K562 (cell line): ENCODE measurements around the gene HINT2. TPM values are rescaled to one million over a fixed set of nuclear protein-coding genes. Genes with fewer than 3 reads are reported as not detected.

Experiments used
- ARID2 ChIP-seq: fragments of 450-650 bp; IDR thresholded peaks from 2 replicates; pipeline ENCODE4 v1.6.1; 2017; ENCODE audit warnings: antibody characterized with exemption, mild to moderate bottlenecking
- CBX2 ChIP-seq: fragments of 200-600 bp; sonication (generic); IDR thresholded peaks from one replicate; pipeline ENCODE4 v1.6.1; 2012; ENCODE audit warnings: mild to moderate bottlenecking, low read length, inconsistent platforms; ENCODE audit not compliant: insufficient read depth, poor library complexity, severe bottlenecking
- DEAF1 ChIP-seq: fragments of 450-650 bp; formaldehyde crosslinking; IDR thresholded peaks from 2 replicates; pipeline ENCODE4 v1.4.0; 2020; ENCODE audit warnings: mild to moderate bottlenecking, moderate library complexity
- JUND ChIP-seq, 2 experiments: IDR thresholded peaks; 2 replicates in 1 of 2; 3 replicates in 1 of 2; pipeline ENCODE4 v1.6.1; 2011; ENCODE audit warnings: borderline replicate concordance in 2 of 2, low read depth in 2 of 2, low read length in 2 of 2, improper control_type of control experiment in 1 of 2, missing biosample characterization in 1 of 2, missing genetic modification characterization in 1 of 2, missing genetic modification reagents in 1 of 2
- POLR2A ChIP-seq: fragments of 450-650 bp; conservative IDR thresholded peaks from 2 replicates; pipeline ENCODE4 v1.6.1; 2016
- PTRF ChIP-seq: fragments of 450-650 bp; IDR thresholded peaks from 2 replicates; pipeline ENCODE4 v1.6.1; 2016; ENCODE audit warnings: mild to moderate bottlenecking, missing genetic modification characterization, missing compliant biosample characterization
- RB1 ChIP-seq: fragments of 450-650 bp; IDR thresholded peaks from 2 replicates; pipeline ENCODE4 v1.6.1; 2017; ENCODE audit warnings: low read depth, mild to moderate bottlenecking
- REST ChIP-seq, 2 experiments: fragments of 450-650 bp; formaldehyde crosslinking in 1 of 2; IDR thresholded peaks; 2 replicates each; pipeline versions ENCODE4 v1.4.0 to v1.6.1; 2014 to 2020; ENCODE audit warnings: mild to moderate bottlenecking in 2 of 2, borderline replicate concordance in 1 of 2, low read depth in 1 of 2
- SRSF1 ChIP-seq: fragments of 200-400 bp; formaldehyde crosslinking; IDR thresholded peaks from 2 replicates; pipeline ENCODE4 v1.6.1; 2017; ENCODE audit warnings: mild to moderate bottlenecking, low read depth, low read length, moderate library complexity
- ZFP1 ChIP-seq: fragments of 450-650 bp; formaldehyde crosslinking; IDR thresholded peaks from 2 replicates; pipeline ENCODE4 v1.4.0; 2020; ENCODE audit warnings: mild to moderate bottlenecking, mixed read lengths
- ZNF280B ChIP-seq: fragments of 250-450 bp; sonication (Bioruptor Pico); IDR thresholded peaks from 2 replicates; pipeline ENCODE4 v1.5.1; 2021; ENCODE audit warnings: mild to moderate bottlenecking
- polyA plus RNA-seq, 8 experiments: library from polyadenylated mRNA; depleted of rRNA in 4 of 8; stranded (reverse) in 5 of 8; unstranded in 3 of 8; fragments of >200 nt; fragmentation: Nextera tagmentation in 2 of 8; fragmentation: Illumina TruSeq in 1 of 8; extraction: Ambion mirVana in 2 of 8; extraction: Trizol in 1 of 8; gene quantifications; 2 replicates each; pipeline versions ENCODE4 v1.2.1 to v1.2.3, GENCODE V29; 2011 to 2014; ENCODE audit warnings: inconsistent platforms in 1 of 8, missing spikeins in 1 of 8
- total RNA-seq, 7 experiments: library from RNA; depleted of rRNA in 6 of 7; stranded (reverse); fragments of >200 nt in 6 of 7; fragmentation: Illumina TruSeq in 2 of 7; extraction: Trizol in 2 of 7; gene quantifications; 2 replicates each; pipeline versions ENCODE4 v1.2.1 to v1.2.3, GENCODE V29; 2011 to 2021; ENCODE audit warnings: low replicate concordance in 1 of 7

HINT2 gene
- total and polyA plus RNA-seq, 9 of the 15 experiments (the other 6 are each of a cell fraction or from before 2014, with no cell fraction given): 5.6 to 44.1 (median 27.9) TPM

GRCh38 chr9:35790385-35791296, 24.2 kb downstream of the HINT2 start (continued):
- peak; percentile 61; the same call in 1 of the 2 replicates for TF ChIP-seq REST (IDR thresholded peaks at IDR 0.05; ENCODE audit: borderline replicate concordance)
- no peak for TF ChIP-seq REST (CRISPR knock-in tag; IDR thresholded peaks at IDR 0.05; ENCODE audit: low read depth)
- peak; percentile 32; the same call in 1 of the 2 replicates for TF ChIP-seq ARID2
- no peak for TF ChIP-seq SRSF1
- TF ChIP-seq POLR2A: no peak
- peak; percentile 38; the same call in 1 of the 2 replicates for TF ChIP-seq RB1
- no peak for TF ChIP-seq ZFP1
- no peak for TF ChIP-seq PTRF (tag)
- no peak for TF ChIP-seq CBX2
- TF ChIP-seq JUND (IDR thresholded peaks at IDR 0.05; ENCODE audit: borderline replicate concordance, low read depth, low read length): 0 out of 2 replicates have a peak, but pooled peaks have one; percentile 19
- TF ChIP-seq JUND (tag; IDR thresholded peaks at IDR 0.05; ENCODE audit: borderline replicate concordance, low read depth, low read length): no peak
- peak; percentile 35; the same call in 1 of the 2 replicates for TF ChIP-seq DEAF1 (CRISPR knock-in tag)
- no peak for TF ChIP-seq ZNF280B (CRISPR knock-in tag)
